AG10803 (cell line): Measurements from ENCODE around the gene PDHA2.
"Not testable (repeated sequence)": the region's sequence is repeated elsewhere in the genome, so short reads cannot be mapped to it uniquely, and the experiment has no call there.

Source experiments
- DNase-seq: peaks from one replicate; pipeline ENCODE4 v3.0.0; 2010; ENCODE audit warnings: low read depth
- H3K4me3 ChIP-seq: 2 replicates; pipeline ENCODE4 v1.5.1; 2011; ENCODE audit warnings: mild to moderate bottlenecking, low read length, control low read depth
- CTCF ChIP-seq: conservative IDR thresholded peaks from 2 replicates; pipeline ENCODE4 v1.5.1; 2011; ENCODE audit warnings: mild to moderate bottlenecking, low read length, control low read depth, inconsistent platforms

PDHA2 gene

DNA sequence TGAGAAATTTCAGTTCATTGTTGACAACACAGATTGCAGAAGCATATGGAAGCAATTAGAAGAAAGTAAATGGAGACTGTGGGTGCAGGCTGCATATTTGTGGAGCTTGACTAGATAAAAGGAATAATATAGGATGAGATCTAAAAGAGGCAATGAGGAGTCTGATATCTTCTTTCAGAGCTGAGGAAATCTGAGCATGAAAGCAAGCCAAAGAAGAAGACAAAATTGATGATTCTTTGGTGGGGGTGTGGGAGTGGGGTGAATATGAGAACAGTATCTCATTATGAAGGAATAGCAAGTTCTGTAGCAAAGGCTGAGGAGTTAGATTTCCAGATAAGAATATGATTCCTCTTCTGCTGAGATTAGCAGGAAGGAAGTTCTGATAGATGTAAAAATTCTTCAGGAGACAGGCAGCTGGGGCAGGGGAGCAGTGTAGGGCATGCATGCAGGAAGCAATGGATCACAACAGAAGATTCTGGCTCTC lies 6.1 kb upstream of the PDHA2 start:
- H3K4me3 ChIP-seq, result no peak overlapping the region
- no peak for TF ChIP-seq CTCF
- no peak for DNase-seq

DNA sequence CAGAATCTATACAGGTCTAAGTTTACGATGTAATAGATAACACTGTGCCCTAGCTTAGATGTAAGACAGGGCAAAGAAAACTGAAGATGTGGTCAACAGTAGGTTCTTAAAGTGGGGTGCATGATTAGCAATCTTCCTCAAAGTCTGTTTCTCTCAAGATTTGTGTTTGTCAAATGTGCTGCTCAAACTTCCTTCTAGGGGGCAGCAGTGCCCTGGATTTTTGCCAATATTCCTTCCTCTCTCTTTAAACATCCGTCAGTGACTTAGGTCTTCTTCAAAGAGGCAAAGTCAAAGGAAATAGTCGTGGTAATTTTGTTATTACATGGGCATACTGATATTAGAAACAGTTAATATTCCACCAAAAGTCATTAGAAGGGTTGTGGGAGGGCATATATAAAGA lies 4.2 kb upstream of the PDHA2 start:
- no peak for DNase-seq
- no peak overlapping the region for H3K4me3 ChIP-seq
- TF ChIP-seq CTCF, result no peak

GRCh38 chr4:95838192-95838591 lies 1.7 kb upstream of the PDHA2 start:
- DNase-seq, result no peak
- no peak for TF ChIP-seq CTCF
- H3K4me3 ChIP-seq, result no peak overlapping the region

DNA sequence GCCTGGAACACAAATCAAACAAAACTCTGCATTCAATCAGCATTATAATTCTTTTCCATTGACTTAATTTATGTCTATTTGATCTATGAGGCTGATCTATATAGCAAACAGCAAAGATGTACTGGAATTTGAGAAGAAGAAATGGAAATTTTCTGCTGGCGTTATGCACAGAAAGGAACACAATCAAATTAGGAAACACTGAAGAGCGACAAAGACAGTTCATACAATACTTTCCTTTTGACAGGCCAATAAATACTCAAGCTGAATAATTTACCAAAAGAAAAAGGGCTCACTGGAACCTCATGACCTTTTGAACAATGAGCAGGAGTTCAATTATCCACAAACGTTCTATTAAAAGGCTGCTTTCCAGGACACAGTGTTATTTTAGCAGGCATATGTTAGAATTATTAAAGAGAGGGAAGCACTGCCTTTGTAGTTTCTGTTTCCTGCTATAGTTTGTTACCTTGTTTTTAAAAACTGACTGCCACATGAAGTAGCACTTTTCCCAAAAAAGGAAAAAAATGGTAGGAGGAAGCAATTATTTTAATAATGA lies 8.1 kb downstream of the PDHA2 start:
- no peak for TF ChIP-seq CTCF
- H3K4me3 ChIP-seq, result no peak overlapping the region
- no peak for DNase-seq

- DNase-seq, result no peak
- no peak for TF ChIP-seq CTCF
- no peak overlapping the region for H3K4me3 ChIP-seq
Observed at GRCh38 chr4:95850161-95850560, 10.3 kb downstream of the PDHA2 start.

- no peak overlapping the region for H3K4me3 ChIP-seq
- no peak for DNase-seq
- no peak for TF ChIP-seq CTCF
Observed at GRCh38 chr4:95857761-95858160, 17.9 kb downstream of the PDHA2 start.

GRCh38 chr4:95867919-95868318 lies 28.0 kb downstream of the PDHA2 start:
- no peak for DNase-seq

GRCh38 chr4:95869414-95869813 lies 29.5 kb downstream of the PDHA2 start:
- not testable (repeated sequence) for DNase-seq, H3K4me3 ChIP-seq

More at GRCh38 chr4:95867919-95868318, 28.0 kb downstream of the PDHA2 start:
- no peak for TF ChIP-seq CTCF
- no peak overlapping the region for H3K4me3 ChIP-seq
